Left kidney (tissue), 2 donors: ENCODE measurements around the gene PTAR1. TPM values are rescaled to one million over a fixed set of nuclear protein-coding genes. Genes with fewer than 3 reads are reported as not detected.

Experiments used
- DNase-seq: peaks from one replicate; pipeline ENCODE4 v3.0.0-alpha.2; 2013
- polyA plus RNA-seq: library from polyadenylated mRNA; unstranded; fragments of 120-200 nt; gene quantifications from one replicate; pipeline ENCODE4 v1.2.1, GENCODE V29; 2013; ENCODE audit not compliant: insufficient read length

The PTAR1 gene
- polyA plus RNA-seq, 1 donor = 65.9 TPM

GRCh38 chr9:69753830-69754229, 6.0 kb downstream of the PTAR1 start:
- DNase-seq = no peak

DNA sequence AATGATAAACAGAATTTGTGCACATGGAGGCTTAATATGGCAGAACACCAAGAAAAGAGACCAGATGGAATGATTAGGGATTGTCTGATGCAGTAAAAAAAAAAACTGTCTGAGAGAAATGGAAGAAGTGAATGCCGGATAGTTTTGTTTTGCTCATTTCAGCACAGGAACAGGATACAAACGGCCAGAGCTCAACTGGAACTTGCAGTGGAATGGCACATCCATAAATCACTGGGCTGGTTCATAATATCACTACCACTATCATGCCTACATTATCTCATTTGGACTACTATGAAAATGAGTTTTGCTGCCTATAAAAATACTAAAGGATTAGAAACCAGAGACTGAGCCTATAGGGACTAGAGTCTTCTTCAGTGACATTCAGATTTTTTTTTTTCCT, 9.7 kb downstream of the PTAR1 start:
- DNase-seq = no peak

DNA sequence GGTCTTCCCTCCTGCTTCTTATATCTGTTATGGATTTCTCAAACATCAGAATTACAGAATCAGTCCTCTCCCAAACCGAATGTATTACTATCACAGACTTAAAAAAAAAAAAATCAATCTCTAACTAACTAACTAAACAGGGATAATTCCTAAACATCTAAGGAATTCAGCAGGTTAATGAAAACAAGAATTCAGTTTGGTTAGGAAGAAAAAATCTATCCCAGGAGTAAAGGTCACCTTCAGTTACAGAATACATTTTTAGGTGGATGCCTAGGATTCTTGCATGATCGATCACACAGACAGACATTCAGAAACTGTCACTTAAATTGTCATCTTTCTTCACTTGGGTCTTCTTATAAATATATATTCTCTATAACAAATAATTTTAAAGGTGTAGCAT, 11.5 kb downstream of the PTAR1 start:
- DNase-seq = no peak

GRCh38 chr9:69746859-69747560, 12.8 kb downstream of the PTAR1 start:
- DNase-seq = no peak

- DNase-seq = no peak
These were observed 13.9 kb downstream of the PTAR1 start for GRCh38 chr9:69745716-69746437.

DNA sequence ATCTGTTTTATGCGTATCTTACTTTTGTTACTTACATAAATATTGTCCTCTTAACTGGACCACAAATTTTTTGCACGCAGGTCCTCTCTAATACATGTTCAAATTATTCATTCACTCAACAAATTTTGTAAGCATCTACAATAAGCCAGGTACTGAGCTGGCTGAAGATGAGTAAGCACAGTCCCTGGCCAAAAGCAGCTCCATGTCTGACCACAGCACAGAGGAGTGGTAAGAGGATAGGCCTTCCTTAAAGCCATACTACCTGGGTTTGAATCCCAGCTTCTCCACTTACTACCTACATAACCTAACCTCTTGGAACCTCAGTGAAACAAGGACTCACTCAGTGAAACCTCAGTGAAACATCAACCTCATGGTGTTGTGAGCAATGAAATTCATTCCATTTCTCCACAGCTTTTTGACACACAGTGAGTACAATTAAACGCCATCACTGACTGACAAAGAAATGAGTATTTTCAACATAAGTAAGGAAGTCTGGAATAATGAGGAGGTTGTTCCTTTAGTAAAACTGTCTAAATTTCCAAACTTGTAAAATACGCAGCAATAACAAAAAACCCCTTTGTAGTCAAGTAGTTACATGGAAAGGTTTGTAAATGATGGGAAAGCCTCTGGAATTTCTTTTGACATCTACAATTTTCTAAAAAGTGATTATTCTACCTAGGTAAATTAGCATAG, 15.0 kb downstream of the PTAR1 start:
- no peak for DNase-seq

- DNase-seq = no peak
These were observed 15.9 kb downstream of the PTAR1 start for GRCh38 chr9:69743930-69744329.

- no peak for DNase-seq
These were observed 18.8 kb downstream of the PTAR1 start for GRCh38 chr9:69740872-69741505.

DNA sequence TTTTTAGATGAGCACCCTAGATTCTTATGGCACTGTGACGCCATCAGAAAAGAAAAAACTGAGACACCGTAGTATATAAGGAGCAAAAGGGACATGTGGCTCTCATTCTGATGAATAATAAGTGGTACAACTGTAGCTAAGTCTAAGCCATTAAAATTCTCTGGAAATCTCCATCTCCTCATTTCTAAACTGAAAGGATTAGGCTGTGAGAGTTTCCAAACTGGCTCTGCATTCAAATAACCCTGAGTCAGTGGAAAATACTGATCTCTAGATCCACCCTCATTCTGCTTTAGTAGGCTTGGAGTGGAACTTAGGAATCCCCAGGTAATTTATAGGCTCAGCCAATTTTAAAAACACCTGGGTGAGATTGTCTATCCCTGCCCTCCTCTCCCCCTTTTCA, 28.5 kb downstream of the PTAR1 start:
- DNase-seq = no peak

DNA sequence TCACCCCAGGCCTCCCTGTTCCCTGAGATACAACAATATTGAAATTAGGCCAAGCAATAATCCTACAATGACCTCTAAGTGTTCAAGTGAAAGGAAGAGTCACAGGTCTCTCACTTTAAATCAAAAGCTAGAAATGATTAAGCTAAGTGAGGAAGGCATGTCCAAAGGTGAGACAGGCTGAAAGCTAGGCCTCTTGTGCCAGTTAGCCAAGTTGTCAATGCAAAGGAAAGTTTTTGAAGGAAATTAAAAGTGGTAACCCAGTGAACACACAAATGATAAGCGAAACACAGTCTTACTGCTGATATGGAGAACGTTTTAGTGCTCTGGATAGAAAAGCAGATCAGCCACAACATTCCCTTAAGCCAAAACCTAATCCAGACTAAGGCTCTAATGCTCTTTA, 39.8 kb downstream of the PTAR1 start:
- DNase-seq = no peak

DNA sequence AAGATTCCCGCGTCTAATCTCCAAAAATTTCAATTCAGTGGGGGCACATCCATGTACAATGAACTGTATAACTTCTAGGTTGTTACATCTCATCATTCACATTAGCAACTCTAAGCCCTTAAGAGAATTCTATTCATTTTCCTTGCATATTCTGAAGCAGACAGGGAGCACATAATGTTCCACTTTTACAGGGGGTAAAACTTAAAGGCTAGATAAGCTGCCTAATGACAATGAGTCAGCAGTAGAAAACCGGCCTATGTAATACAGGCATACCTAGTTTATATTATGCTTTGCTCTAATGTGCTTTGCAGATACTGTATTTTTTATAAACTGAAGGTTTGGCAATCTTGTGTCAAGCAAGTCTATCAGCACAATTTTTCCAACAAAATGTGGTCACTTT, 40.4 kb downstream of the PTAR1 start:
- DNase-seq = no peak

DNA sequence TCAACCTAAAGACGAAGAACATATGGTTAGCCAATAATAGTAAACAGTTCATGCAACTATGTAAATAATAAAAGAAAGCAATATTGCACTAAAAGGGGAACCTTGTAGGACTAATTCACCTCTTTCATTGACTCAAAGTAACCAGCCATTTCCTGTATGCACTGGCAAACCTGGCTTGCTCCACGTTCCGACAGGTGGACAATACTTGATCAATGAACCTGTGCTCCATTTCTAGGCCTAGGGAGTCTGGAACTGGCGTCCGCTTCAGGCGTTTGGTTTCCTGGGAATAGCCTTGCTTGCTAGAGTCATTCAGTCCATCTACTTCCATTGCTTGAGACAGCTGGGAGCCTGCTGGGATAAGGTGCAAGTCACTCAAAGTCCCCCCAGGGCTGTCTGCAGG, 41.6 kb downstream of the PTAR1 start:
- no peak for DNase-seq

DNA sequence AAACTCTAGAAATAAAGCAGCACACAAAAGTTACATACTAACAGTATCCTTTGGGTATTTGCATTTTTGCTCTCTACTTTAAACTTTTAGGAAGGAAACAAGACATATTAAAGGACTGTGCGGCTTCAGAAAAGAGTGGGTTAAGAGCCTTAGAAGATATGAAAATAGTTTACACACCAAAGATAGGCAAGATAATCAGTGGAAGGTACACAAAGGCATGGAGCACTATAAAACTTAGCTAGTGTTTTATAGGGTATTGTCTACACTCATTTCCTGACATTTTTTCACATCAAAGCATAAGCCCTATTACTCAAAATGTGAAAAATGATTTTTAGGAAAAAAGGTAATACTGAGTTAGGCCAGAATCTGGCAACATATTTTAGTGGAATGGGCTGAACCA, 44.0 kb downstream of the PTAR1 start:
- DNase-seq = no peak

DNA sequence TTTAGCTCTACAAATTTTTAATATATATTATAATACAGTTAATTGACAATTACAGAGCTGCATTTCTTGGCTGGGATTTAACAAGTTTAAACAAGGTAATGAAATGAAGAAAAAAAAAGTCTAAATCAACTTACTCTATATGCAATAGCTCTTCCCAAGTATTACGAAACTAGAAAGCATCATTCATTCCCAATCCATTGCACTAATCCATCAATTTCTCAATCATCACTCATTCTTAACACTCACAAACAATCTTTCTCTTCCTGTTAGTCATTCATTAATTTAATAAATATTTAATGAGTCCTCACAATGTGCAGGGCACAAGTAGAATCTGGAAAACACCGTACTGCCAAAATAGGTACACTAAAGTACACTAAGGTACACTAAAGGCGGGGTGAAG, 44.7 kb downstream of the PTAR1 start:
- no peak for DNase-seq

DNA sequence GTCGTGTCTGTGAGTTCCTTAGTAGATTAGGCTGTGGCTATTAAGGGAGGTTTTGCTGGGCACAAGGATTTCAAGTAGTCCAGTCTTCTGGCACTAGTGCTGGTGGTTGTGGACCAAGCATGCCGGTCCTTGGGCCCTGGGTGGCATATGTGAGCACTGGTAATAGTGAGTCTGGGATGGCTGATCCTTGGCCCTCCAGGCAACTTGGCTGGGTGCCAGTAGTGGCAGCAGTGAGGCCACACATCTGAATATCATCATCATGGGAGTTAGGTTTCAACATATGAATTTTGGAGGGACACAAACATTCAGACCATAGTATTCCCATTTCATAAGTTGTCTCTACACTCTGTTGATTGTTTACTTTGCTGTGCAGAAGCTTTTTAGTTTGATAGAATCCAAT, 62.3 kb downstream of the PTAR1 start:
- no peak for DNase-seq

- DNase-seq = no peak
These were observed 63.0 kb downstream of the PTAR1 start for GRCh38 chr9:69696802-69697201.

- DNase-seq = no peak
These were observed 69.7 kb downstream of the PTAR1 start for GRCh38 chr9:69689991-69690538.

- no peak for DNase-seq
These were observed 75.9 kb downstream of the PTAR1 start for GRCh38 chr9:69683927-69684326.

- DNase-seq = no peak
These were observed 80.8 kb downstream of the PTAR1 start for GRCh38 chr9:69678843-69679538.

GRCh38 chr9:69677931-69678330, 81.9 kb downstream of the PTAR1 start:
- no peak for DNase-seq

DNA sequence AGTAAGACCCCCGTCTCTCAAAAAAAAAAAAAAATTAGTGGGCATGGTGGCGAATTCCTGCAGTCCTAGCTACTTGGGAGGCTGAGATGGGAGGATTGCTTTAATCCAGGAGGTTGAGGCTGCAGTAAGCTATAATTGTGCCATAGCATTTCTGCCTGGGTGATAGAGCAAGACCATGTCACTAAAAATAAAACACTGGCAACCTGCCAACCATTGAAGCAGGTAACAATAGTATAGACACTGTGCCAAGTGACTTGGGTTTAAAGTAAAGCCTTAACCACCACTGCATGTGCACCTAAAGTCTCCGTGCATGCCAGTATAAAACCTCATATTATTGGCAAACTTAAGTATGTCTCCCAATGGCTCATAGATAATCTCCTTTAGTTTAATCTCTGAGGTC, 84.2 kb downstream of the PTAR1 start:
- DNase-seq = no peak
